Suprapubic skin (tissue), 3 donors: ENCODE data around the gene ZBTB16.

Experiments used
- CTCF ChIP-seq, 2 donors: fragments of 200-600 bp in 1 of 2; fragments of 450-650 bp in 1 of 2; sonication (generic) in 1 of 2; IDR thresholded peaks; one replicate each; pipeline ENCODE4 v1.5.1; 2016 to 2019; ENCODE audit warnings: antibody characterized with exemption in 2 of 2, mild to moderate bottlenecking in 1 of 2, moderate library complexity in 1 of 2
- POLR2A ChIP-seq, 2 donors: fragments of 450-650 bp; IDR thresholded peaks; one replicate each; pipeline ENCODE4 v1.6.1; 2017; ENCODE audit warnings: antibody characterized with exemption in 2 of 2, mild to moderate bottlenecking in 2 of 2, moderate library complexity in 2 of 2

GRCh38 chr11:114019574-114019973, 39.9 kb upstream of the ZBTB16 start:
- TF ChIP-seq CTCF (IDR thresholded peaks at IDR 0.05): no peak
- no peak for TF ChIP-seq POLR2A (IDR thresholded peaks at IDR 0.05)
